ENCODE measurements around the gene NMB. TPM values are rescaled to one million over a fixed set of nuclear protein-coding genes. Genes with fewer than 3 reads are reported as not detected.
A peak's percentile ranks its signal among the peaks of the same experiment; 100 is the strongest.
"Not testable (repeated sequence)": the region's sequence is repeated elsewhere in the genome, so short reads cannot be mapped to it uniquely, and the experiment has no call there.

Gene NMB
- total RNA-seq, 1 donor from 2014 or later = 2.0 TPM

- no peak overlapping the region for H3K27ac ChIP-seq (replicated peaks)
- H3K4me1 ChIP-seq = peaks cover 44% of the 10 kb centered on the region
- DNase-seq = no peak
- intact Hi-C loops (cut with micrococcal nuclease) = no loop called here
- H3K4me3 ChIP-seq = no peak overlapping the region
- no peaks in the 10 kb centered on the region for H3K9me3 ChIP-seq (replicated peaks)
- H3K36me3 ChIP-seq = no peaks in the 10 kb centered on the region
- no peaks in the 10 kb centered on the region for H3K27me3 ChIP-seq (ENCODE audit: low read depth)
- no peak for TF ChIP-seq CTCF (IDR thresholded peaks at IDR 0.05; ENCODE audit: borderline replicate concordance)
Observed at GRCh38 chr15:84697236-84697990, 39.4 kb upstream of the NMB start.

- no peak overlapping the region for H3K27ac ChIP-seq (replicated peaks)
- intact Hi-C loops (cut with micrococcal nuclease) = no loop called here
Observed at GRCh38 chr15:84696757-84697156, 38.8 kb upstream of the NMB start.

GRCh38 chr15:84690342-84690741 is 32.3 kb upstream of the NMB start:
- H3K9me3 ChIP-seq (replicated peaks) = no peaks in the 10 kb centered on the region
- H3K27me3 ChIP-seq (ENCODE audit: low read depth) = no peaks in the 10 kb centered on the region
- TF ChIP-seq CTCF (IDR thresholded peaks at IDR 0.05; ENCODE audit: borderline replicate concordance) = no peak
- no peak overlapping the region for H3K4me3 ChIP-seq
- no peak overlapping the region for H3K27ac ChIP-seq (replicated peaks)
- no peak for DNase-seq
- peaks cover 21% of the 10 kb centered on the region for H3K4me1 ChIP-seq
- H3K36me3 ChIP-seq = peaks cover 41% of the 10 kb centered on the region
- intact Hi-C loops (cut with micrococcal nuclease) = no loop called here

More at GRCh38 chr15:84696757-84697156, 38.8 kb upstream of the NMB start:
- no peak for TF ChIP-seq CTCF (IDR thresholded peaks at IDR 0.05; ENCODE audit: borderline replicate concordance)
- Histone ChIP-seq H3K4me1 (peaks cover 44% of the 10 kb centered on the region), H3K4me3 (no peak overlapping the region), H3K36me3 (no peaks in the 10 kb centered on the region), H3K9me3 (replicated peaks) (no peaks in the 10 kb centered on the region), H3K27me3 (ENCODE audit: low read depth) (no peaks in the 10 kb centered on the region)
- DNase-seq = no peak

- H3K4me3 ChIP-seq = no peak overlapping the region
- intact Hi-C loops (cut with micrococcal nuclease) = no loop called here
- no peaks in the 10 kb centered on the region for H3K27me3 ChIP-seq (ENCODE audit: low read depth)
- H3K36me3 ChIP-seq = peaks cover 44% of the 10 kb centered on the region
- TF ChIP-seq CTCF (IDR thresholded peaks at IDR 0.05; ENCODE audit: borderline replicate concordance) = no peak
- H3K4me1 ChIP-seq = peaks cover 21% of the 10 kb centered on the region
- no peak overlapping the region for H3K27ac ChIP-seq (replicated peaks)
- no peak for DNase-seq
- no peaks in the 10 kb centered on the region for H3K9me3 ChIP-seq (replicated peaks)
Observed at GRCh38 chr15:84689858-84690257, 31.9 kb upstream of the NMB start.

GRCh38 chr15:84686446-84686845 is 28.4 kb upstream of the NMB start:
- intact Hi-C loops (cut with micrococcal nuclease); H3K9me3 ChIP-seq (replicated peaks); DNase-seq; H3K4me3 ChIP-seq; H3K27ac ChIP-seq (replicated peaks); H3K27me3 ChIP-seq (ENCODE audit: low read depth): not testable (repeated sequence)
- peaks cover 11% of the 10 kb centered on the region for H3K4me1 ChIP-seq
- peaks cover 52% of the 10 kb centered on the region for H3K36me3 ChIP-seq

- peaks cover 55% of the 10 kb centered on the region for H3K36me3 ChIP-seq
- intact Hi-C loops (cut with micrococcal nuclease) = no loop called here
- no peaks in the 10 kb centered on the region for H3K9me3 ChIP-seq (replicated peaks)
- H3K27me3 ChIP-seq (ENCODE audit: low read depth) = no peaks in the 10 kb centered on the region
- H3K4me3 ChIP-seq = no peak overlapping the region
- peak; percentile 41 for DNase-seq
- peak overlapping the region; percentile 9 for H3K27ac ChIP-seq (replicated peaks)
- H3K4me1 ChIP-seq = peaks cover 7% of the 10 kb centered on the region
- no peak for TF ChIP-seq CTCF (IDR thresholded peaks at IDR 0.05; ENCODE audit: borderline replicate concordance)
Observed at GRCh38 chr15:84685304-84685703, 27.3 kb upstream of the NMB start.

Measured in left ventricle myocardium inferior (tissue), 1 donor.